ENCODE measurements around the gene GFPT2. TPM values are rescaled to one million over a fixed set of nuclear protein-coding genes. Genes with fewer than 3 reads are reported as not detected.
A peak's percentile ranks its signal among the peaks of the same experiment; 100 is the strongest.
"Not testable (repeated sequence)": the region's sequence is repeated elsewhere in the genome, so short reads cannot be mapped to it uniquely, and the experiment has no call there.

GFPT2 gene
- total RNA-seq, 2 donors from 2014 or later = 75.4 to 83.3 TPM

GRCh38 chr5:180323941-180324600, 29.1 kb downstream of the GFPT2 start:
- peak; percentile 62 for DNase-seq (ENCODE audit: low spot score)
- intact Hi-C loops (cut with DNase I) = no loop called here

GRCh38 chr5:180323160-180323559, 30.0 kb downstream of the GFPT2 start:
- intact Hi-C loops (cut with DNase I) = no loop called here
- no peak for DNase-seq (ENCODE audit: low spot score)

GRCh38 chr5:180318456-180319089, 34.6 kb downstream of the GFPT2 start:
- intact Hi-C loops (cut with DNase I) = no loop called here
- DNase-seq (ENCODE audit: low spot score) = peak; percentile 72

DNA sequence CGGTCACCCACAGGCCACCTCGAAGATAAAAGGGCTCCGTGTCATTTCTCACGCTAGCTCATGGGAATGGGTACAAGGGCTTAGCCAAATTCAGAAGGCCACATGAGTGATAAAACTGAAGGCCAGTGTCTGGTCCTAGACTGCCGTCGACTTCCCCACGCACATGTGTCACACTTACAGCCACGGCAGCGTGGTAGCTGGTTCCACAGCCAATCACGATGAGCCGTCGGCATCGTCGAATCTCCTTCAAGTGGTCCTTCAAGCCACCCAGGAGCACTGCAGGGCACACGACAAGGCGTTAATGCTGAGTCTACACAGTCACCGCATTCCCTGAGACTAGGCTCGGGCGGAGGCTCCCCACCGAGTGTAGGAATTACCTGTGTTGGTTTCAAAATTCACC, 36.5 kb downstream of the GFPT2 start:
- peak; percentile 79 for DNase-seq (ENCODE audit: low spot score)
- intact Hi-C loops (cut with DNase I) = no loop called here

GRCh38 chr5:180315762-180316212, 37.3 kb downstream of the GFPT2 start:
- DNase-seq (ENCODE audit: low spot score) = peak; percentile 89
- intact Hi-C loops (cut with DNase I) = no loop called here

DNA sequence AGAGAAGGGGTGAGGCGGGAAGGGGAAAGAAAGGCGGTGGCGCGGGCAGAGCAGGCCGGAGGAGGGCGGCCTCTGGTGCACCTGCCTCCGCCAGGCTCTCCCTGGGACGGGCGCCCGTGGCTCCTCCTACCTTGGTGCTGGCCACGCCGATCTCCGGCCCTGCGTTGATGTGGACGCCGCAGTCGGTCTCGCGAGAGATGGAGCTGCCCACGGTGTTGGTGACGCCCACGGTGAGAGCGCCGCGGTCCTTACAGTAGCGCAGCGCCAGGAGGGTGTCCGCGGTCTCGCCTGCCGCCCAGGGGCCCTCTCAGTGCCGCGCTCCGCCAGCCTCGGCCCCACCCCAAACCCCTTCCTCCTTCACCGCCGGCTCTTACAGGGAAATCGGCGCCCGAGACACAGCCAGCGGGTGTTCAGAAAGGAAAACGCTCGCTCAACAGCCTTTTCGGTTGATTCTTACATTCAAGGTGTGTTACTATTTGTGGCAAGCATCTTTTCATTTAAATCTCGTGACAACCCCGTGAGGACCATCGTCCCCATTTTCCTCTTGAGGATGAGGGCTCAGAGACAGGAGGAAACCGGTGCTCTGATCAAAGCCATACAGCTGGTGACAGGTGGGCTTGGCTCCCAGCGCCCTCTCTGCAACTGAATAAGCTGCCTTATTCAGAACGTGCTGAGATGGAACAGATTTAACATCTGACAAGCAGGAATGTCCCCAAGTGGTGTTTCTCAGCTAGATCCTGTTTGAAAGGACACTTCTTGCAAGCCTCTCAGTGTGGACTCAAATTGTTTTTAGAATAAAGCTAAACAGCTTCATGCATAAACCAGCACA, 39.2 kb downstream of the GFPT2 start:
- peak; percentile 79 for DNase-seq (ENCODE audit: low spot score)
- intact Hi-C loops (cut with DNase I) = no loop called here

DNA sequence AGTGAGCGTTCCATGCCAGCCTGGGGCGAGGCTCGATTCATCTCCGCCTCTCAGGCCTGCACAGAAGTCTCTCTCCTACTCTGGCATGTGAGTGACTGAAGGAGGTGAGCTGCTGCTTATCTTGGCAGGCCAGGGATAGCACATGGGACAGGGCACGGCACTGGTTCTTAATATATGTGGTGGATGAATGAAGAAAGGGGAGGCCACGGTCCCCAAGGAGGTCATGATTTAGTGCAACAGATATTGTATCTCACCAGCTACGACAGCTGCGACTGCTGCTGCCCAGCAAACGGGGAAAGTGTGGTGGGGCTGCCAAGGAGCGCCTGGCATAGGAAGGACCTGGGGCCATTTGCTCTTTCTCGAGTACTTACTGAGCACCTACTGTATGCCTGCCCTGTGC, 41.9 kb downstream of the GFPT2 start:
- DNase-seq (ENCODE audit: low spot score) = no peak
- intact Hi-C loops (cut with DNase I) = no loop called here

DNA sequence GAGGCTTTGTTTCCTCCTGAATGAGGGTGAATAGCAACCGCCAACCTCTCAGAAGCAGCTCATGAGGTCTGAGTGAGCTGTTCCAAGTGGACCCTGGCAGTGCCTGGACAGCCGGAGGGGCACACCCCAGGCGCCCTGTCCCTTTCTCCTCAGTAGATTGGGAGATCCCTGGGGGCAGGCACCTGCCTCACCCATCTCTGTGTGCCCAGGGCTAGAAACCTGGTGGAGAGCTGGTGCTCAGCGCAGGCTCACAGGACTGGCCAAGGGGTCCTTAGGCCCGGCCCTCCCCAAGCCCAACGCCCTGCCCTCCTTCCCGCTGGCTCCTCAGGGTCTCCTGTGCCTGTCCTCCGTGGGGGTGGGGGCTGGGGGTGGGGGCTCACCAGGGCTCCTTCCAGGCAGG, 46.3 kb downstream of the GFPT2 start:
- no peak for DNase-seq (ENCODE audit: low spot score)
- intact Hi-C loops (cut with DNase I) = no loop called here

DNA sequence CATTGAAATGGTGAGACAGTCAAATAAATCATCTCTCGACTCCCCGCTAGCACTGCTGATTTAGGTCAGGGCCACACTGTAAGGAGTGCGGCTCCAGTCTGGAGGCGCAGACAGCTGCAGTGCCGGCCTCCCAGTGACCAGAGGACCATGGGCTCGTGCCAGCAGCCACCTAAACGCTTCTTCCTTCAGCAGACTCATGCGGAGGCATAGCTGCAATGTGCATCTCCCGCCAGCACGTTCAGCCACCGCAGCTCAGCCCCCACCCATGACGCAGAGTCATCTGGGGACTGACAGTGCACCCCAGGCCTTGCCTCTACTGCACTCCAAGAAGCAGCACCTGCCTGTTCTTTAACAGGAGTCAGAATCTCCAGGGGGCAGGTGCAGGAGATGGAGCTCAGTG, 47.7 kb downstream of the GFPT2 start:
- intact Hi-C loops (cut with DNase I) = no loop called here
- no peak for DNase-seq (ENCODE audit: low spot score)

GRCh38 chr5:180304431-180305375, 48.4 kb downstream of the GFPT2 start:
- intact Hi-C loops (cut with DNase I) = no loop called here
- no peak for DNase-seq (ENCODE audit: low spot score)

DNA sequence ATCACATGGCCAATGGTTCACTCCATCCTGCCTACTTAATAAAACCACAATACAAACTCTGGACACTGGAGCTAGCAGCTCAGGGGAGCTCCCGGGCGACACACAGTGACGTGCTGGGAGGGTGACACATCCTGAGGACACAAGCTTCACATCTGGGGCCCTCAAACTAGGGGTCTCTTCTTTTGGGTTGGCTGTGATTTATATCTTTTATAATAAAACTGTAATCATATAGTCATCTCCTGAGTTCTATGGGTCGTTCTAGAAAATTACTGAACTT, 49.2 kb downstream of the GFPT2 start:
- intact Hi-C loops (cut with DNase I) = no loop called here
- no peak for DNase-seq (ENCODE audit: low spot score)

DNA sequence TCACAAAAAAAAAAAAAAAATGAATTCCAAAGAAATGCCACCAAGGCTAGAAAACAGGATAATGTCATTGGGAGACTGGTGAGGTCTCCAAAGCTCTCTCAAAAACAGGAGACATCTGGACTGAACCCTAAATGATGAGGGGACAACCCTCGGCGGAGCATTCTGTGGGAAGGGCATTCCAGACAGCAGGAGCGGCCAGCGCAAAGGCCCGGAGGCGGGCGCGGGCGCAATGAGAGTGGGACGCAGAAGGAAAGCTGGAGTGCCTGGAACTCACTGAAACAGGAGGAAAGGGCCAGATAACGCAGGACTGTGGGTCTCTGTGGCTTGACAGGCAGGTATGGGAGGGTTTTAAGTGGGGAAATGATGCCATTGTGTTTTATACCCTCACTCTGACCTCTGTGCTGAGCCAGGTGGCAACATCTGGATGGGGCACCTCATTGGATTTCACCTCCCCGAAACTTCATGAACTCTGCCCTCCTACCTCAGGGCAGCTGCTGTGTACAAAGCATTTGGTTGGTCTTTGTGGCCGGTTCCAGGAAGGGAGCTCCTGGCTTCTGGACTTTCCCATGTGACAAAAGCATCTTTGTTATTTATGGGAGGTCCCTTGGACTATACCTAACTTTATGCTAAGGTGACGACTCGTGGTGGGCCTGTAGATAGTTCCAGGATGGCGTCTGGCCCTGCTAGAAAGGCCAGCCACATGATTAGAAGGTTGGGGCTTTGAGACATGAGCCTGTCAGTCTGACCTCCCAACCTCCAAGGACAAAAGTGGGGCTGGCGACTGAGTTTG, 49.7 kb downstream of the GFPT2 start:
- intact Hi-C loops (cut with DNase I) = no loop called here
- no peak for DNase-seq (ENCODE audit: low spot score)

GRCh38 chr5:180302256-180302655, 50.9 kb downstream of the GFPT2 start:
- no peak for DNase-seq (ENCODE audit: low spot score)
- intact Hi-C loops (cut with DNase I) = no loop called here

DNA sequence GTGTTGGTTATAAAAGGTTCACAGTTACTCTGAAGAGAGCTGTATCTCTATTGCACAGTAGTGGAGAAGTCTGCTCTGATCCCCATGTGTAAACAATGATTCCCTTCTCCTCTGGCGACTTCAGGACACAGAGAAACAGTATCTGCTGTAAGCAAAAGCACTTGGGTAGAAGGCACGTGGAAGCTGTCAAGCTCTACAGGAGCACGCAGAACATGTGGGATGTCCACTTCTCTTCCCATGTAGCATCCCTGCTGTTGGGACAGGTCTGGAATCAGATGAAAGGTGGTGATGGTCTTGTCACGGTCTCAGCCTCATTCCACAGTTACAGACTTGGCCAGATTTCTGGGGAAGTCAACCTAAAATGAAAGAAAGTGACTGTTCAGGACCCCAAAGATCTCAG, 51.9 kb downstream of the GFPT2 start:
- intact Hi-C loops (cut with DNase I) = no loop called here
- DNase-seq (ENCODE audit: low spot score) = no peak

DNA sequence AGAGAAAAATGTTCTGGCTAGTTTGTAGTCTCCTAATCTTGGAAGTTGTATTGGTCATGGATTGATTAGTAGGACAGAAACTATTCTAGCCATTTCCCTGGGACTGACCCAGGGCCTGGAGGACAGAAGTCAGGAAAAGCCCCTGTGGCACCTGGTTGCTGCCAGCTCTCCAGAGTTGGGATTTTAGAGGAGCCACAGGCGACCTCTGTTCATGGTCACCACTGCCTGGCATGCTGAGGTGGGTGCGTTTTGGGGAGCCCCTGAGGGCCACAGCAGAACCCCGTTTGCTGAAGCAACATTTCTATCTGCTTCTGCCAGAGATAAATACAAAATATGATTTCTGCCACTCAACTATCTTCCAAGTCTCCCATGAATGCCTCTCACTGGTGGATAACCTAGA, 53.6 kb downstream of the GFPT2 start:
- intact Hi-C loops (cut with DNase I) = loop anchor here in 1 of 2 donors (10.0 kb wide), 1 partner anchor 175 kb away; no protein-coding TSS in a partner anchor
- DNase-seq (ENCODE audit: low spot score) = no peak

GRCh38 chr5:180299014-180299413, 54.1 kb downstream of the GFPT2 start:
- DNase-seq (ENCODE audit: low spot score) = not testable (repeated sequence)
- intact Hi-C loops (cut with DNase I) = loop anchor here in 1 of 2 donors (10.0 kb wide), 1 partner anchor 176 kb away; no protein-coding TSS in a partner anchor

GRCh38 chr5:180297587-180298282, 55.4 kb downstream of the GFPT2 start:
- DNase-seq (ENCODE audit: low spot score) = no peak
- intact Hi-C loops (cut with DNase I) = loop anchor here in 1 of 2 donors (10.0 kb wide), 1 partner anchor 177 kb away; no protein-coding TSS in a partner anchor

DNA sequence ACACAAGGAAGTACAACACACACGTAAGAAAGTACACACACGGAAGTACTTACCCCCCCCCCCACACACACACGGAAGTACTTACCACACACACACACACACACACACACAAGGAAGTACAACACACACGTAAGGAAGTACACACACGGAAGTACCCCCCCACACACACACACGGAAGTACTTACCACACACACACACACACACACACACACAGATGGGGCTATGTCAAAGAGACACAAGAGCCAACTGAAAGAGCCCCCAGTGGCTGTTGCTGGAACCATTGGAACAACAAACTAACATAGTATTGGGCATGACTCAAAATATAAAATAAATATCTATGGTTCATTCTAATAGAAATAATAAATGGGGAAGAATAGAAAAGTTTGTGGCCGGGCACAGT, 56.4 kb downstream of the GFPT2 start:
- intact Hi-C loops (cut with DNase I) = loop anchor here in 1 of 2 donors (10.0 kb wide), 1 partner anchor 178 kb away; no protein-coding TSS in a partner anchor
- DNase-seq (ENCODE audit: low spot score) = no peak
